ENCODE data around the gene FXN. TPM values are rescaled to one million over a fixed set of nuclear protein-coding genes. Genes with fewer than 3 reads are reported as not detected.

FXN gene
- total RNA-seq, 3 donors from 2014 or later: 3.8 to 7.5 (median 6.9) TPM

DNA sequence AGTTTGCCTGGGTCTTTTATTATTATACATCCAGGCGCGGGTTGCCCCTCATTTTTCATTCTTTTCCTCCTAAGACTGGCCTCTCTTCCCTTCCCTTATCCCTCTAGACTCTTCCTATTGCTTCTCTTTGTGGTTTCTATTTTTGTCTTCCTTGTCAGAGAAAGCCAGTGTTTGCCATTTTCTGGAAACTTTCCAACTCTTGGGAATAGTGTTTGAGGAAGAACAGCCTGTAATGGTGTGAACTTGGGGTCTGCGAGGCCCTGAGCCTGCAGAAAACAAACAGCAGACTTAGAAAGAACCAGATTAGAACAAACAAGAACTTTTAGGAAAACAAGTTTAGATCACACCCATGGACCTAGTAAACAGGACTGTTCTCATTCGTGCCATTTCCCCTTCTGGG, 37.2 kb upstream of the FXN start:
- Histone ChIP-seq H3K4me3 (no peak overlapping the region), H3K27me3 (no peaks in the 10 kb centered on the region), H3K36me3 (no peaks in the 10 kb centered on the region), H3K4me1 (no peaks in the 10 kb centered on the region), H3K27ac (no peak overlapping the region), H3K9me3 (no peaks in the 10 kb centered on the region)
- DNase-seq (ENCODE audit: low spot score in 2 of 2): no peak
- intact Hi-C loops (cut with DNase I; ENCODE audit: low total_unique reads): no loop called here
- TF ChIP-seq POLR2AphosphoS5 (IDR thresholded peaks at IDR 0.05): no peak
- TF ChIP-seq POLR2A (IDR thresholded peaks at IDR 0.05): no peak
- TF ChIP-seq, protein P1, sequence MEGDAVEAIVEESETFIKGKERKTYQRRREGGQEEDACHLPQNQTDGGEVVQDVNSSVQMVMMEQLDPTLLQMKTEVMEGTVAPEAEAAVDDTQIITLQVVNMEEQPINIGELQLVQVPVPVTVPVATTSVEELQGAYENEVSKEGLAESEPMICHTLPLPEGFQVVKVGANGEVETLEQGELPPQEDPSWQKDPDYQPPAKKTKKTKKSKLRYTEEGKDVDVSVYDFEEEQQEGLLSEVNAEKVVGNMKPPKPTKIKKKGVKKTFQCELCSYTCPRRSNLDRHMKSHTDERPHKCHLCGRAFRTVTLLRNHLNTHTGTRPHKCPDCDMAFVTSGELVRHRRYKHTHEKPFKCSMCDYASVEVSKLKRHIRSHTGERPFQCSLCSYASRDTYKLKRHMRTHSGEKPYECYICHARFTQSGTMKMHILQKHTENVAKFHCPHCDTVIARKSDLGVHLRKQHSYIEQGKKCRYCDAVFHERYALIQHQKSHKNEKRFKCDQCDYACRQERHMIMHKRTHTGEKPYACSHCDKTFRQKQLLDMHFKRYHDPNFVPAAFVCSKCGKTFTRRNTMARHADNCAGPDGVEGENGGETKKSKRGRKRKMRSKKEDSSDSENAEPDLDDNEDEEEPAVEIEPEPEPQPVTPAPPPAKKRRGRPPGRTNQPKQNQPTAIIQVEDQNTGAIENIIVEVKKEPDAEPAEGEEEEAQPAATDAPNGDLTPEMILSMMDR (IDR thresholded peaks at IDR 0.05): no peak

DNA sequence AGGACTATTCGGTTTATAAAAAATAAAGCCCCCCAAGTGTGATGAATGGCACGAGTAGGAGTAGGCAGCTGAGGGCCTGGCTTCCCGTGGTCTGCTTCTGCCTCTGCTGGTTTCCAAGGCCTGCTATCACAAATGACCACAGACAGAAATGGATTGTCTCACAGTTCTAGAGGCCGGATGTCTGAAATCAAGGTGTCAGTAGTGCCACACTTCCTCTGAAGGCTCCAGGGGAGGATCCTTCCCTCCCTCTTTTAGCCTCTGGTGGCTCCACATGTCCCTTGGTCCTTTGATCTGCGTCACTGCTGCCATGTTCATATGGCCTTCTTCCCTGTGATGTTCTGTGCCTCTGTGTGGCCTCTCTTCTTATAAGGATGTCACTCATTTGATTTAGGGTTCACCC, 36.7 kb upstream of the FXN start:
- Histone ChIP-seq H3K9me3 (no peaks in the 10 kb centered on the region), H3K27ac (no peak overlapping the region), H3K4me3 (no peak overlapping the region), H3K4me1 (no peaks in the 10 kb centered on the region), H3K36me3 (no peaks in the 10 kb centered on the region), H3K27me3 (no peaks in the 10 kb centered on the region)
- intact Hi-C loops (cut with DNase I; ENCODE audit: low total_unique reads): no loop called here
- TF ChIP-seq POLR2AphosphoS5 (IDR thresholded peaks at IDR 0.05): no peak
- TF ChIP-seq, protein P1 (IDR thresholded peaks at IDR 0.05): no peak
- no peak for TF ChIP-seq POLR2A (IDR thresholded peaks at IDR 0.05)
- no peak for DNase-seq (ENCODE audit: low spot score in 2 of 2)

DNA sequence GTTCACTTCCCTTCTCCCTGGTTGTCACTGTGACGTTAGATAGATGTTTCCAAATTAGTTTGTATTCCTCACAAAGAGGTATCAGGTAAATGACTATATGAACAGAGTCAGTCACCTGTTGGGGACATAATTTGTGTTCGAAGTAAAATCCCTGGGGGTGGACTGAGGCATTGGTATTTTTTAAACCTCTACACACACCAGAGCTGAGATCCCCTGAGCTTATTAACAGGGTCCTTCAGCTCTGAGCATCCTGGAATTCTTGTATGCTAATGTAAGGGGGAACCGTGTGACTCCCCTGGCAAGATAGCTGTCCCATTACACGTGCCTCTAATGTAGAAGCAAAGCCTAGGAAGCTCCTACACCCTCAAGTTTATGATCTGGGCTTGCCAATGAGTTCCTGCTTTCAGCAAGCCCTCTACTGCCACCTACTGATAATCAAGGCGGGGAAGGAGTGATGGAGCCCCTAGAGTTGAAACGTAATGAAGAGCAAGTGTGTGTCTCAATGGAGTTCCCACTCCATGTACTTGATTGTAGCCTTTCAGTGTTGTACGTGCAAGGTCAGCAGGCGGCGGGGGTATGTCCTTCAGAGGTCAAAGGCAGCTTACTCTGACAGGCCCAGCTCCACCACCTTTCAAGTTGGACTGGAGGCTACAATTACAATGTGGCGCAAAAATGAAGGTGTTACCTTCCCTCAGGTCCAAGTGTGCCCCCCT, 36.0 kb upstream of the FXN start:
- H3K27ac ChIP-seq: no peak overlapping the region
- H3K36me3 ChIP-seq: no peaks in the 10 kb centered on the region
- DNase-seq (ENCODE audit: low spot score in 2 of 2): peak in 1 of 2 donors; percentile 43
- TF ChIP-seq, protein P1 (IDR thresholded peaks at IDR 0.05): peak; percentile 24 to 58 (median 55)
- TF ChIP-seq POLR2A (IDR thresholded peaks at IDR 0.05): no peak
- no peaks in the 10 kb centered on the region for H3K9me3 ChIP-seq
- no peak overlapping the region for H3K4me3 ChIP-seq
- intact Hi-C loops (cut with DNase I; ENCODE audit: low total_unique reads): no loop called here
- no peaks in the 10 kb centered on the region for H3K4me1 ChIP-seq
- H3K27me3 ChIP-seq: no peaks in the 10 kb centered on the region

DNA sequence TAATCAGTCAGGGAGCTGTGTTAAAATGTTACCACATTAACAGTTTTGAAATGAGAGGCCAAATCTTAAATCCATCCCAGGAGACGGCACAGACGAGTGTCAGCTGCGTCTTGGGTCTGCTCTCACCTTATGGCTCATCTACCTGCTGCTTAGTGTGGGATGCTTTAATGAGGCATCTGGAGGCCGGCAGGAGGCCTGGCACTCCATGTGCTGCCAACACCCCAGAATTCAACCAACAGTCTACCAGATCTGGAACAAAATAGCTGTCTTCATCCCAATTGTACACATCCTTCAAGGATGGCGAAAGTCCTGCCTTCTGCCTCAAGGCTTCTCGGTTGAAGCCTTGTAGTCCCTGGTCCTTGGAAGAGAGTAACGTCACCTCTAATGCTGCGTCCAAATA, 33.6 kb upstream of the FXN start:
- H3K27me3 ChIP-seq: no peaks in the 10 kb centered on the region
- H3K4me1 ChIP-seq: no peaks in the 10 kb centered on the region
- no peaks in the 10 kb centered on the region for H3K9me3 ChIP-seq
- H3K36me3 ChIP-seq: no peaks in the 10 kb centered on the region
- no peak overlapping the region for H3K4me3 ChIP-seq
- intact Hi-C loops (cut with DNase I; ENCODE audit: low total_unique reads): no loop called here
- H3K27ac ChIP-seq: no peak overlapping the region
- TF ChIP-seq, protein P1 (IDR thresholded peaks at IDR 0.05): no peak
- TF ChIP-seq POLR2AphosphoS5 (IDR thresholded peaks at IDR 0.05) (no peak), POLR2A (IDR thresholded peaks at IDR 0.05) (no peak)
- no peak for DNase-seq (ENCODE audit: low spot score in 2 of 2)

DNA sequence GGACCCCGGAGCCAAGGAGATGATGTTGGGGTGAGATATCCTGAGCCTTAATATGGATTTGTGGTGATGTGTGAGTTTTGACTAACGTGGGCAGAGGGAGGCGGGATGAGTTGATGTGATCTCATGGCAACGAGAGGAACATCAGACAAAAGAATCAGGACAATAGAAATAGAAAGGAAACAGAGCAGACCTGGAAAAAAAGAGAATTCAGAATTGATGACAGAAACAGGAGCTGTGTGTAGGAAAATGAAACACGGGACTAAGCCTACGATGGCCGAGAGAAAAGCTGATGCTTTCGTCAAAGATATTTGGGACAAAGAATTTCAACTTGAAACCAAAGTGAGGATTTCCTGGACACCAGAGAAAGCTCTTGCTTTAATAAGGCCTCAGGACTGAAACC, 32.5 kb upstream of the FXN start:
- no peak for DNase-seq (ENCODE audit: low spot score in 2 of 2)
- H3K36me3 ChIP-seq: no peaks in the 10 kb centered on the region
- no peak overlapping the region for H3K4me3 ChIP-seq
- no peaks in the 10 kb centered on the region for H3K9me3 ChIP-seq
- no peaks in the 10 kb centered on the region for H3K27me3 ChIP-seq
- no peaks in the 10 kb centered on the region for H3K4me1 ChIP-seq
- intact Hi-C loops (cut with DNase I; ENCODE audit: low total_unique reads): no loop called here
- H3K27ac ChIP-seq: no peak overlapping the region
- no peak for TF ChIP-seq POLR2AphosphoS5 (IDR thresholded peaks at IDR 0.05)
- TF ChIP-seq POLR2A (IDR thresholded peaks at IDR 0.05): no peak
- TF ChIP-seq, protein P1 (IDR thresholded peaks at IDR 0.05): no peak

All from breast epithelium (tissue), 4 donors.